ENCODE data around the gene TEX35.
"Not testable (repeated sequence)": the region's sequence is repeated elsewhere in the genome, so short reads cannot be mapped to it uniquely, and the experiment has no call there.

The TEX35 gene

GRCh38 chr1:178500936-178501554 lies 11.9 kb upstream of the TEX35 start:
- no peaks in the 10 kb centered on the region for H3F3A ChIP-seq (ENCODE audit: insufficient read depth, low read length)
- no peaks in the 10 kb centered on the region for H3K36me3 ChIP-seq (replicated peaks; ENCODE audit: insufficient read depth, low read length)
- TF ChIP-seq EZH2 (optimal IDR thresholded peaks at IDR 0.05; ENCODE audit: low read depth, low read length), result no peak
- TF ChIP-seq EZH2phosphoT487 (IDR thresholded peaks at IDR 0.05; ENCODE audit: low read length), result no peak
- TF ChIP-seq CTCF (IDR thresholded peaks at IDR 0.05; ENCODE audit: low read length), result no peak
- H3K4me1 ChIP-seq (ENCODE audit: low read length), result no peaks in the 10 kb centered on the region
- H3K9ac ChIP-seq (ENCODE audit: low read length), result no peak overlapping the region
- no peak for DNase-seq
- H3K4me2 ChIP-seq (ENCODE audit: low read depth, low read length), result no peak overlapping the region
- no peaks in the 10 kb centered on the region for H4K20me1 ChIP-seq (ENCODE audit: insufficient read depth, low read length)
- no peaks in the 10 kb centered on the region for H3K27me3 ChIP-seq (replicated peaks; ENCODE audit: insufficient read depth, low read length)
- no peak overlapping the region for H3K4me3 ChIP-seq (ENCODE audit: low read length)
- H3K27ac ChIP-seq (ENCODE audit: low read length), result no peak overlapping the region
- H3K9me2 ChIP-seq (replicated peaks; ENCODE audit: insufficient read depth, low read length), result no peaks in the 10 kb centered on the region
- H2AFZ ChIP-seq (ENCODE audit: low read length), result no peak overlapping the region
- H3K9me3 ChIP-seq (replicated peaks; ENCODE audit: insufficient read depth, low read length), result no peaks in the 10 kb centered on the region
- H3K79me2 ChIP-seq (ENCODE audit: low read length), result no peaks in the 10 kb centered on the region

- peak; percentile 70 for DNase-seq
- Histone ChIP-seq H3K9me2 (replicated peaks; ENCODE audit: insufficient read depth, low read length) (no peaks in the 10 kb centered on the region), H3K4me1 (ENCODE audit: low read length) (no peaks in the 10 kb centered on the region), H4K20me1 (ENCODE audit: insufficient read depth, low read length) (no peaks in the 10 kb centered on the region), H3K4me2 (ENCODE audit: low read depth, low read length) (no peak overlapping the region), H3K27ac (ENCODE audit: low read length) (no peak overlapping the region), H3K9me3 (replicated peaks; ENCODE audit: insufficient read depth, low read length) (no peaks in the 10 kb centered on the region), H3F3A (ENCODE audit: insufficient read depth, low read length) (no peaks in the 10 kb centered on the region), H3K27me3 (replicated peaks; ENCODE audit: insufficient read depth, low read length) (no peaks in the 10 kb centered on the region), H2AFZ (ENCODE audit: low read length) (no peak overlapping the region), H3K36me3 (replicated peaks; ENCODE audit: insufficient read depth, low read length) (no peaks in the 10 kb centered on the region), H3K9ac (ENCODE audit: low read length) (no peak overlapping the region), H3K79me2 (ENCODE audit: low read length) (no peaks in the 10 kb centered on the region), H3K4me3 (ENCODE audit: low read length) (no peak overlapping the region)
- TF ChIP-seq CTCF (IDR thresholded peaks at IDR 0.05; ENCODE audit: low read length) (peak; percentile 97), EZH2 (optimal IDR thresholded peaks at IDR 0.05; ENCODE audit: low read depth, low read length) (no peak)
These were observed 11.1 kb upstream of the TEX35 start for GRCh38 chr1:178501705-178502329.

- no peaks in the 10 kb centered on the region for H4K20me1 ChIP-seq (ENCODE audit: insufficient read depth, low read length)
- H3K4me3 ChIP-seq (ENCODE audit: low read length), result no peak overlapping the region
- no peaks in the 10 kb centered on the region for H3F3A ChIP-seq (ENCODE audit: insufficient read depth, low read length)
- no peak overlapping the region for H2AFZ ChIP-seq (ENCODE audit: low read length)
- H3K79me2 ChIP-seq (ENCODE audit: low read length), result no peaks in the 10 kb centered on the region
- H3K27ac ChIP-seq (ENCODE audit: low read length), result no peak overlapping the region
- H3K9ac ChIP-seq (ENCODE audit: low read length), result no peak overlapping the region
- no peak for DNase-seq
- no peaks in the 10 kb centered on the region for H3K4me1 ChIP-seq (ENCODE audit: low read length)
- no peak for TF ChIP-seq EZH2phosphoT487 (IDR thresholded peaks at IDR 0.05; ENCODE audit: low read length)
- no peak for TF ChIP-seq EZH2 (optimal IDR thresholded peaks at IDR 0.05; ENCODE audit: low read depth, low read length)
- H3K27me3 ChIP-seq (replicated peaks; ENCODE audit: insufficient read depth, low read length), result no peaks in the 10 kb centered on the region
- H3K9me2 ChIP-seq (replicated peaks; ENCODE audit: insufficient read depth, low read length), result no peaks in the 10 kb centered on the region
- no peaks in the 10 kb centered on the region for H3K36me3 ChIP-seq (replicated peaks; ENCODE audit: insufficient read depth, low read length)
- no peaks in the 10 kb centered on the region for H3K9me3 ChIP-seq (replicated peaks; ENCODE audit: insufficient read depth, low read length)
- H3K4me2 ChIP-seq (ENCODE audit: low read depth, low read length), result no peak overlapping the region
These were observed 10.6 kb upstream of the TEX35 start for GRCh38 chr1:178502330-178502714.

- H3K4me2 ChIP-seq (ENCODE audit: low read depth, low read length), result no peak overlapping the region
- H3K79me2 ChIP-seq (ENCODE audit: low read length), result no peaks in the 10 kb centered on the region
- H3K4me1 ChIP-seq (ENCODE audit: low read length), result no peaks in the 10 kb centered on the region
- no peaks in the 10 kb centered on the region for H3K9me3 ChIP-seq (replicated peaks; ENCODE audit: insufficient read depth, low read length)
- H2AFZ ChIP-seq (ENCODE audit: low read length), result no peak overlapping the region
- no peaks in the 10 kb centered on the region for H3K36me3 ChIP-seq (replicated peaks; ENCODE audit: insufficient read depth, low read length)
- no peak overlapping the region for H3K27ac ChIP-seq (ENCODE audit: low read length)
- H3K9ac ChIP-seq (ENCODE audit: low read length), result no peak overlapping the region
- TF ChIP-seq CTCF (IDR thresholded peaks at IDR 0.05; ENCODE audit: low read length) (no peak), EZH2 (optimal IDR thresholded peaks at IDR 0.05; ENCODE audit: low read depth, low read length) (no peak), EZH2phosphoT487 (IDR thresholded peaks at IDR 0.05; ENCODE audit: low read length) (no peak)
- H3F3A ChIP-seq (ENCODE audit: insufficient read depth, low read length), result no peaks in the 10 kb centered on the region
- H3K4me3 ChIP-seq (ENCODE audit: low read length), result no peak overlapping the region
- H3K9me2 ChIP-seq (replicated peaks; ENCODE audit: insufficient read depth, low read length), result no peaks in the 10 kb centered on the region
- no peaks in the 10 kb centered on the region for H4K20me1 ChIP-seq (ENCODE audit: insufficient read depth, low read length)
- no peak for DNase-seq
- no peaks in the 10 kb centered on the region for H3K27me3 ChIP-seq (replicated peaks; ENCODE audit: insufficient read depth, low read length)
These were observed 10.1 kb upstream of the TEX35 start for GRCh38 chr1:178502856-178503255.

GRCh38 chr1:178503316-178503715 lies 9.6 kb upstream of the TEX35 start:
- not testable (repeated sequence) for H3K9me3 ChIP-seq (replicated peaks; ENCODE audit: insufficient read depth, low read length); H2AFZ ChIP-seq (ENCODE audit: low read length); DNase-seq; H3K36me3 ChIP-seq (replicated peaks; ENCODE audit: insufficient read depth, low read length); H3K9ac ChIP-seq (ENCODE audit: low read length); H3K4me1 ChIP-seq (ENCODE audit: low read length); H3K9me2 ChIP-seq (replicated peaks; ENCODE audit: insufficient read depth, low read length); H3K4me2 ChIP-seq (ENCODE audit: low read depth, low read length); H3K4me3 ChIP-seq (ENCODE audit: low read length); H4K20me1 ChIP-seq (ENCODE audit: insufficient read depth, low read length); H3K27me3 ChIP-seq (replicated peaks; ENCODE audit: insufficient read depth, low read length); H3K79me2 ChIP-seq (ENCODE audit: low read length); H3K27ac ChIP-seq (ENCODE audit: low read length); H3F3A ChIP-seq (ENCODE audit: insufficient read depth, low read length)
